Activated CD4-positive, alpha-beta T cell treated with anti-CD3 and anti-CD28 coated beads, Interleukin-2, amount 50 U/mL, for 1 hour (primary cell): ENCODE results near the gene P3H3.
"Not testable (repeated sequence)": the region's sequence is repeated elsewhere in the genome, so short reads cannot be mapped to it uniquely, and the experiment has no call there.

Experiments
- DNase-seq: peaks from one replicate; pipeline ENCODE4 v3.0.0-alpha.2; 2020

Gene P3H3

DNA sequence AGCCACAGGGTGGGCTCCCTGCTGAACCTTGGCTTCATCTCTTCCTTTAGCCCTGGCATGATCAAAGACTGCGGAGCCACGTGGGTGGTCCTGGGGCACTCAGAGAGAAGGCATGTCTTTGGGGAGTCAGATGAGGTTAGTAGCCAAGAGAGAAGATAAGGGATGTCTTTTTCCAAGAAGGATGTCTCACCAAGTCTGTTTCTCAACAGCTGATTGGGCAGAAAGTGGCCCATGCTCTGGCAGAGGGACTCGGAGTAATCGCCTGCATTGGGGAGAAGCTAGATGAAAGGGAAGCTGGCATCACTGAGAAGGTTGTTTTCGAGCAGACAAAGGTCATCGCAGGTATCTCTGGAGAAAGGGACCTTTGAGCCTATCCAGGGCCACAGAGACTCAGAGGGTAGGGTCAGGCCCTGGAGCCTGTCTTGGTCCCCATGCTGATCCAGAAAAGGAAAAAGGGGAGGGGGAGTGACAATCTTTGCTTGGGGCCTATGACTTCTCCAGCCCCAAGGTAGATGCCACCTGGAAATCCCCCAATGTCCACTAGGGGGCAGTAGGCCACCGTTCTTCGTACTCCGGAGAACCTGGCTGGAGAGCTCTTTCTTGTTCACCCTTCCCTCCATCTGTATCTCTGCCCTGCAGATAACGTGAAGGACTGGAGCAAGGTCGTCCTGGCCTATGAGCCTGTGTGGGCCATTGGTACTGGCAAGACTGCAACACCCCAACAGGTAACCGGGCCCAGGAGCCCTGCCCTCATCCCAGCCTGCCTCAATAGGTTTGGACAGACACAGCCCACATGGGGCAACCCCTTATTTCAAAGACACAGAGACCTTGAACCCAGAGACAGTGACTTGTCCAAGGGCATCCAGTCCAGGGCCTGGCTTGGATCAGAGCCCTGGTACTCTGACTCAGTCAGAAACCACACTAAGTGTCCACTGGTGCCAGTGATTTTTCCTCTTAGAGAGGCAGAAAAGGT, 41.1 kb downstream of the P3H3 start:
- peak; percentile 88 for DNase-seq

DNA sequence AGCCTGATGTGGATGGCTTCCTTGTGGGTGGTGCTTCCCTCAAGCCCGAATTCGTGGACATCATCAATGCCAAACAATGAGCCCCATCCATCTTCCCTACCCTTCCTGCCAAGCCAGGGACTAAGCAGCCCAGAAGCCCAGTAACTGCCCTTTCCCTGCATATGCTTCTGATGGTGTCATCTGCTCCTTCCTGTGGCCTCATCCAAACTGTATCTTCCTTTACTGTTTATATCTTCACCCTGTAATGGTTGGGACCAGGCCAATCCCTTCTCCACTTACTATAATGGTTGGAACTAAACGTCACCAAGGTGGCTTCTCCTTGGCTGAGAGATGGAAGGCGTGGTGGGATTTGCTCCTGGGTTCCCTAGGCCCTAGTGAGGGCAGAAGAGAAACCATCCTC, 42.1 kb downstream of the P3H3 start:
- not testable (repeated sequence) for DNase-seq

DNA sequence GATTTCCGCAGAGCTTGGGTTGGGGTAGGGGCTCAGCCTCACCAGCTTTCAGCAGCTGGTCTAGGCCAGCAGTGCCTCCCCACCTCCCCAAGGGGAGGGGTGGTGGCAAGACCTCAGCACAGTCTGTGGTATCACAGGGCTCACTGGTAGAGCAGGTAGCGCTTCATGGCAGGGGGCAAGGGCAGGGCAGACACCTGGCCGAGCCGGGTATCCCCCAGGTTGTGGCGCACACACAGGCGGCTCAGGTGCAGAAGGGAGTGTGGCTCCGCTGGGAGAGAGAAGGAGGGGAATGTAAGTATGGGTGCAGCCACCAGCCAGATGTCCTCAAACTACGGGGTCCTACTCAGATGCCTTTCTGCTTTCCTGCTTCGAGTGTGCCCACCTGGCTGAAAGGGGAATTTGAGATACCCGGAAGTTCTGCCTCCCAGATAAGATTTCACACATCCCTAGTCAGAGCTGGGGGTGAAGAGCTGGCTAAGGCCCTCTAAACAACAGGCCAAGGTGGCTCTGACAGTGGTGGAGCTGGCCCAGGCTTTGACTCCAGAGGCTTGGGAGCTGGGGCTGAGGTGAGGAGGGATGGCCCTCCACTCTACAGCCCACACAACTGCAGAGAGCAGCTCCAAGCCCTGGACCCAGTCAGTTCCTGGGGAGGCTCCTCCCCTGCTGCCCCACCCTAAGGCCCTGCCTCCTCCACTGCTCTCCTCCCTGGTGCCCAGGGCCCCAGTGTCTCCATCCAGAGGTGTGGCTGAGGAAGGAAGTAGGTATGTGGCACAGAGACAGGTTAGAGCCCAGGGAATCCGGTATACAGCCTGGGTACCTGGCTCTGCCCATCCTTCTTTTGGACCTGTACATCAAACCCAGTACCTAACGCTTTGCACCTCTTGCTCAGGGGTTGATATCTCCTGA, 43.1 kb downstream of the P3H3 start:
- DNase-seq, result no peak

DNA sequence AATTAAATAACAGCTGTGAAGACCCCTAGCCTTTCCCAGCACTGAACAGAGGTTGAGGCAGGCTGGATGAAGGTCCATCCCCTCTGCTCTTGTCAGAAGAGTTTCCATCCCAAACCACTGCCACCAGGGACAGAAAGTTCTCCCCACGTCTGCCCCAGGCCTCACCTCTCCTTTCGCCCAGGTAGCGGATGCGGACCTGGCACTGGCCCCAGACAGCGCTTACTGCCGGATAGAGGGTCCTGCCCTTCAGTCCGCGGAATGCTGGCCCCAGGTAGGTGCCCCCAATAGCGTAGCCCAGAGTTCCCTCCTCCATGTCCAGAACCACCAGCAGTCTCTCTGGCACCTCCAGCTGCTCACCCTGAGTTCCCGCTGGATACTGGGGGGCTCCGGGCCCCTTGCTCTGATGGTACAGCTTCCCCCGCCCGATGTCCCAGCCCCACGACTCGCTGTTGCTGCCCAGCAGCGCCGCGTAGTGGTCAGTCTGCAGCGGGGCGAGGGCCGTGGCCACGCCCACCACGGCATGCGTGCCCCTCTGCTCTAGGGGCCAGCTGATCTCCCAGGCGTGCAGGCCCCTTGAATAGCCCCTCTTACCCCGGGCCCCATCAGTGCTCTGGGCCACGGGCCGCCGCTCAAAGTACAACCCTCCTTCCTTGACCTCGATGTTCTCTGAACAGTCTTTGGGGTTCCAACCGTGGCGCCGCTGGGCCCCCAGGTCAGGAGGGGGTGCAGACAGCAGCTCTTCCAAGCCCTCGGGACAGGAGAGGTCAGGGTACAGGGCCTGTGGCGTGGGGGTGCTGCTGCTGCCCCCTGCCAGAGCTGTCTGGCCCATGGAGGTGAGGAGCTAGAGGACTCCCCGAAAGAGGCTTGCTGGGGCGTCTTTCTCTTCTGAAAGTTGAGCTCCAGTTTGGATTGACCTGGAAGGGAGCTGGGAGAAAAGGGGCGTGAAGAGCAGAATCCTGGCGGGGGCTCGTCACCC, 44.2 kb downstream of the P3H3 start:
- DNase-seq, result peak; percentile 83

DNA sequence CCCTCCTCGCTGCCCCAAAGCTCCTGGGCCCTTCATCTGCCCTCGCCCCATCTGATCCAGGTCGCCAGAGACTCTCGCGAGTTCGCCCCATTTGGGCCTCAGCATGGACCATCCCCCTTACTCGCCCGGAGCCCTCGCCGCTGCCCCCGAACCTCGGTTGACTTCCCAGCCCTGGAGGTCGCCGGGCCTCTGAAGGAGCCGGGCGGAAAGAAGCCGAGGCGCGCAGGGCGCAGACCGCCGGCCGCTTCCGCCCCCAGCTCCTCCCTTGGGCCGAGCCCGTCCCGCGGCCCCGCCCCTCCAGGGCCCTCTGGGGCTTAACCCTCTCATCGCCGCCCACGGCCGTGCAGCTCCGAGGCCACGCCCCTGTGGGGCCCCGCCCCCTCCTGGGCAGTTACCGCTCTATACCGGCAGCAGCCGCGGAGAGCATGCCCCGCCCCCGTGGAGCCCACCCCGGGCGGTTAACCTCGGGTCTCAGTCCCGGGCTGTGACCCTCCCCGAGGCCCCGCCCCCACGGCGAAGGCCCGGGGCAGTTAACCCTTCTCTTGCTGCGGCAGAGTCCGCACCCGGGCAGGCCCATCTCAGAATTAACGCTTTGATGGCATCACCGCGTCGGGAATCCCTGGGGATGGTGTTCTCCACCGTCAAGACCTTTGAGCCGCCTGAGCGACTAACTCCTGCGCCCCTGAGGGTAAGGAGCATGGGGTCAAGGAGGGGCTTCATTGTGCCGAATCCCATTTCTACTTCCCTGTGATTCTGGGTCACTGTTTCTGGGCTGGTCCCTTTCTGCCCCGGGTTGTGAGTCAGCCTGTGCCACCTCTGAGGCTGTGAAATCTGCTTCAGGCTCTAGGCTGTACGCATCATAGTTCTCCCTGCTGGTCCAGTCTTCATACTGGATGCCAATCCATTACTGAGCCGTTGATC, 45.1 kb downstream of the P3H3 start, which contains the start of gene SPSB2:
TSS of gene SPSB2 (minus strand) at position 210 of the 921 bp plus-strand sequence. CDS start 402 bp downstream, outside the sequence.
- DNase-seq, result peak; percentile 99

DNA sequence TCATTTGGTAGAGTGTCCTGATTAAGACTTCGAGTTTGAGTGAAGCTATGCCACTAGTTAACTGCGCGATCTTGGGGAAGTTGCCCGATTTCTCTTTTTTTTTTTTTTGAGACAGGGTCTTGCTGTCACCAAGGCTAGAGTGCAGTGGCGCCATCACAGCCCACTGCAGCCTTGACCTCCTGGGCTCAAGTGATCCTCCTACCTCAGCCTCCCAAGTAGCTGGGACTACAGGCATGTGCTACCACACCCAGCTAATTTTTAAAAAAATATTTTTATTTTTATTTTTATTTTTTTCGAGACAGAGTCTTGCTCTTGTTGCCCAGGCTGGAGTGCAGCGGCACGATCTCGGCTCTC, 45.8 kb downstream of the P3H3 start:
- DNase-seq, result not testable (repeated sequence)

DNA sequence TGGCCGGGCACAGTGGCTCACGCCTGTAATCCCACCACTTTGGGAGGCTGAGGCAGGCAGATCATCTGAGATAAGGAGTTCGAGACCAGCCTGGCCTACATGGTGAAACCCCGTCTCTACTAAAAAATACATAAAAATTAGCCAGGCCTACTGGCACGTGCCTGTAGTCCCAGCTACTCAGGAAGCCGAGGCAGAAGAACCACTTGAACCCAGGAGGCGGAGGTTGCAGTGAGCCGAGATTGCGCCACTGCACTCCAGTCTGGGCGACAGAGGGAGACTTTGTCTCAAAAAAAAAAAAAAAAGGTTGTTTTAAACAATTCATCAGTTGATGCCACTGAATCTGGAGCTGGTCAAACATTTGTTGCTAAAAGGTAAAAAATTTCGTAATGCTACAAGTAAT, 51.6 kb downstream of the P3H3 start:
- not testable (repeated sequence) for DNase-seq

DNA sequence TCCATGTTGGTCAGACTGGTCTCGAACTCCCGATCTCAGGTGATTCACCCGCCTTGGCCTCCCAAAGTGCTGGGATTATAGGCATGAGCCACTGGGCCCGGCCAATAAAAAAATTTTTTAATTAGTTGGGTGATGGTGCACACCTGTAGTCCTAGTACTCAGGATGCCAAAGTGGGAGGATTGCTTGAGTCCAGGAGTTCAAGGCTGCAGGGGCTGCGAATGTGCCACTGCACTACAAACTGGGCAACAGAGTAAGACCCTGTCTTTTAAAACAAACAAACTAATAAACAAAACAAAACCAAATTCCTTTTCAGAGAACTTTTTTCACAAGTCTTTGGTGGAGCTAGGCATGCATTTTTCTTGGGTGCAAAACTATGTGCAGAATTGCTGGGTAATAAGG, 55.0 kb downstream of the P3H3 start:
- no peak for DNase-seq

DNA sequence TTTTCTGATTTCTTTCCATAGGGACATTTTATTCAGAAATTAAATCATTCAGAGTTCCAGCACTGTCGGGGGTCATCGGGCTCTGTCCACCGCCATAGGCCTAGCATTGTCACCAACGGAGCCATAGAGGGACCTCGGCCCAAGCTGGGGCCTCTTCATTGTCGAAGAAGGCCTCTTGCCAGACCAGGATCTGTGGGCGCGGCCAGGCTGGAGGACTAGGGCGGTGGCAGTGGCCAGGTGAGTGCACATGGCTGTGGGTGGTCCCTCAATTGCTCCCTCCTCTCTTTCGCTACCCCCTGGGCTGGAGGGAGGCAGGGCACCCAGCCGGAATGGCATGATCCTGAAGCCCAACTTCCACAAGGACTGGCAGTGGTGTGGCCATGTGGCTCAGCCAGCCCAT, 55.5 kb downstream of the P3H3 start:
- DNase-seq, result no peak

DNA sequence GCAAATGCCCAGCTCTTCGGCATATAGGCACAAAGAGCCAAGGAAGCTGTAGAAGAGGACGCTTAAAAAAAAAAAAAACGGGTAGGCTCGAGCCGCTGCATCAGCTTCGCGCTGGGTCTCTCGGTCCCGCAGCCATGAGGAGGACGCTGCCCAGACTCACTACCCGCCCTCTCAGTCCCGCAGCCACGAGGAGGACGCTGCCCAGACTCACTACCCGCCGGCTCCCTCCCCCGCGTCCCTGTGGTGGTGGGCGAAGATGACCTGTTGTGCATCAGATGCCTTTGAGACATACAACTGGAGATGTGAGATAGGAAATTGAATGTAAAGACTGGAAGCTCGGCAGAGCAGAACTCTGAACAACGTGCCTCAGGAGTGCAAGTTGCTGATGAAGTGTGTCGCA, 56.3 kb downstream of the P3H3 start:
- DNase-seq, result no peak

DNA sequence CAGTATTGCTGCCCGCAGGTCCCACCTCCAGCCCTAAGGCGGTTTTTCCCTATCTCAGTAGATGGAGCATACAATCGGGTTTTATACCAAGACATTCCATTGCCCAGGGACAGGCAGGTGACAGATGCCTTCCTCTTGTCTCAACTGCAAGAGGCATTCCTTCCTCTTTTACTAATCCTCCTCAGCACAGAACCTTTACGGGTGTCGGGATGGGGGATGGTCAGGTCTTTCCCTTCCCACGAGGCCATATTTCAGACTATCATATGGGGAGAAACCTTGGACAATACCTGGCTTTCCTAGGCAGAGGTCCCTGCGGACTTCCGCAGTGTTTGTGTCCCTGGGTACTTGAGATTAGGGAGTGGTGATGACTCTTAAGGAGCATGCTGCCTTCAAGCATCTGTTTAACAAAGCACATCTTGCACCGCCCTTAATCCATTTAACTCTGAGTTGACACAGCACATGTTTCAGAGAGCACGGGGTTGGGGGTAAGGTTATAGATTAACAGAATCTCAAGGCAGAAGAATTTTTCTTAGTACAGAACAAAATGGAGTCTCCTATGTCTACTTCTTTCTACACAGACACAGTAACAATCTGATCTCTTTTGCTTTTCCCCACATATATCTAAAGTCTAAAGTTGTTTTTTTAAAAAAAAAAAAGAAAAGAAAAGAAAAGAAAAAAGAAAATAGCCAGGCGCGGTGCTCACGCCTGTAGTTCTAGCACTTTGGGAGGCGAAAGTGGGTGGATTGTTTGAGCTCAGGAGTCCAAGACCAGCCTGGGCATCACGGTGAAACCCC, 58.2 kb downstream of the P3H3 start:
- not testable (repeated sequence) for DNase-seq

DNA sequence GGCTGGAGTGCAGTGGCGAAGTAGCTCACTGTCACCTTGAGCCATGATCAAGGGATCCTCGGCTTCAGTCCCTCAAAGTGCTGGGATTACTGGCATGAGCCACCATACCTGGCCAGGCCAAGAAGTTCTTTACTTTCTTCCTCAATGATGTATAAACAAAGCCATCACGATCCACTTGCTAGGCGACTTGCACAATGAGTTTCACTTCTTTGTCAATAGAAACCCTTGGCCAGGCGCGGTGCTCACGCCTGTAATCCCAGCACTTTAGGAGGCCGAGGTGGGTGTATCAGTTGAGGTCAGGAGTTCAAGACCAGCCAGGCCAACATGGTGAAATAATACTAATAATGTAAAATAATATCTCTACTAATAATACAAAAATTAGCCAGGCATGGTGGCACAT, 59.3 kb downstream of the P3H3 start:
- no peak for DNase-seq

DNA sequence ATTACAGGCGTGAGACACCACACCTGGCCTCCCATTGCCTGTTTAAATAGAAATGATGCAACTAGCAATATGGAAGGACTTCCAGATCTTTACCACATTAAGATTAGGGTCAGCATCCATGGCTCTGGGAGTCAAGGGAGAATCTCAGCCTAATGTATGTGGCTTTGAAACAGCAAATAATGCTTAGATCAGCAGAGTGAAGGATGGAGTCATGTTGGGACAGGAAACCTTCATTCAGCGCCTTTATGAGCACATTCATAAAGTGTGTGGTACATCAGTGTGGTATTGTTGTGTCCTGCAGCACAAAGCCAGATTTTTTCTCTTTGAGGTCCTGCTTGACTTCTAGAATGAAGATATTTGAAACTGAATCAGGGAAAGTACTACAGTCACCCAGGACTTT, 60.2 kb downstream of the P3H3 start:
- no peak for DNase-seq

DNA sequence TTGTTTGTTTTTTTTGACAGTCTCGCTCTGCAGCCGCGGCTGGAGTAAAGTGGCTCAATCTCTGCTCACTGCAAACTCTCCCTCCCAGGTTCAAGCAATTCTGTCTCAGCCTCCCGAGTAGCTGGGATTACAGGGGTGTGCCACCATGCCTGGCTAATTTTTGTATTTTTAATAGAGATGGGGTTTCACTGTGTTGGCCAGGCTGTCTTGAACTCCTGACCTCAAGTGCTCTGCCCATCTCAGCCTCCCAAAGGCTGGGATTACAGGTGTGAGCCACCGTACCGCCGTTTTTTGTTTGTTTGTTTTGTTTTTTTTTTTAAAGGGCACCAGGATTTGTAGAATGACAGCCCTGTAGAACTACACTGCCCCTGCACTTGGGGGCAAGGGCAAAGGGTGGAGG, 60.6 kb downstream of the P3H3 start:
- DNase-seq, result not testable (repeated sequence)
